ENCODE measurements around the gene NLK.
"Not testable (repeated sequence)": the region's sequence is repeated elsewhere in the genome, so short reads cannot be mapped to it uniquely, and the experiment has no call there.

NLK gene

DNA sequence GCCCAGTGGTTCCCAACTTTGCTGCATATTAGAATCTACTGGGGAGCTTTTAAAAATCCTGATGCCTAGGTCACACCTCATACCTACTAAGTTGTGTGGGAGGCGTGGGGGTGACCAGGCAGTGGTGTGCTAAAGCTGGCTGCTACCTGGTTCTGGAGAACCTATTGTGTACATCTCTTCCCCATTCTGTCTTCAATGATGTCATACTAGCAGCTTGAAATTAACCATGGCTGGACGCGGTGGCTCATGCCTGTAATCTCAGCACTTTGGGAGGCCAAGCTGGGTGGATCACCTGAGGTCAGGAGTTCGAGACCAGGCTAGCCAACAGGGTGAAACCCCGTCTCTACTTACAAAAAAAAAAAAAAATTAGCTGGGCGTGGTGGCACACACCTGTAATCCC is 11.3 kb upstream of the NLK start:
- Histone ChIP-seq H3K36me3 (no peaks in the 10 kb centered on the region), H3K27me3 (no peaks in the 10 kb centered on the region), H3K27ac (no peak overlapping the region), H3K9me3 (no peaks in the 10 kb centered on the region), H3K4me3 (ENCODE audit: low read depth in 1 of 2, low read length in 1 of 2) (no peak overlapping the region), H3K4me1 (ENCODE audit: control insufficient read depth in 1 of 2, insufficient read depth in 1 of 2, low read depth in 1 of 2, low read length in 1 of 2) (no peaks in the 10 kb centered on the region)
- TF ChIP-seq, protein P1, sequence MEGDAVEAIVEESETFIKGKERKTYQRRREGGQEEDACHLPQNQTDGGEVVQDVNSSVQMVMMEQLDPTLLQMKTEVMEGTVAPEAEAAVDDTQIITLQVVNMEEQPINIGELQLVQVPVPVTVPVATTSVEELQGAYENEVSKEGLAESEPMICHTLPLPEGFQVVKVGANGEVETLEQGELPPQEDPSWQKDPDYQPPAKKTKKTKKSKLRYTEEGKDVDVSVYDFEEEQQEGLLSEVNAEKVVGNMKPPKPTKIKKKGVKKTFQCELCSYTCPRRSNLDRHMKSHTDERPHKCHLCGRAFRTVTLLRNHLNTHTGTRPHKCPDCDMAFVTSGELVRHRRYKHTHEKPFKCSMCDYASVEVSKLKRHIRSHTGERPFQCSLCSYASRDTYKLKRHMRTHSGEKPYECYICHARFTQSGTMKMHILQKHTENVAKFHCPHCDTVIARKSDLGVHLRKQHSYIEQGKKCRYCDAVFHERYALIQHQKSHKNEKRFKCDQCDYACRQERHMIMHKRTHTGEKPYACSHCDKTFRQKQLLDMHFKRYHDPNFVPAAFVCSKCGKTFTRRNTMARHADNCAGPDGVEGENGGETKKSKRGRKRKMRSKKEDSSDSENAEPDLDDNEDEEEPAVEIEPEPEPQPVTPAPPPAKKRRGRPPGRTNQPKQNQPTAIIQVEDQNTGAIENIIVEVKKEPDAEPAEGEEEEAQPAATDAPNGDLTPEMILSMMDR (IDR thresholded peaks at IDR 0.05), result no peak

DNA sequence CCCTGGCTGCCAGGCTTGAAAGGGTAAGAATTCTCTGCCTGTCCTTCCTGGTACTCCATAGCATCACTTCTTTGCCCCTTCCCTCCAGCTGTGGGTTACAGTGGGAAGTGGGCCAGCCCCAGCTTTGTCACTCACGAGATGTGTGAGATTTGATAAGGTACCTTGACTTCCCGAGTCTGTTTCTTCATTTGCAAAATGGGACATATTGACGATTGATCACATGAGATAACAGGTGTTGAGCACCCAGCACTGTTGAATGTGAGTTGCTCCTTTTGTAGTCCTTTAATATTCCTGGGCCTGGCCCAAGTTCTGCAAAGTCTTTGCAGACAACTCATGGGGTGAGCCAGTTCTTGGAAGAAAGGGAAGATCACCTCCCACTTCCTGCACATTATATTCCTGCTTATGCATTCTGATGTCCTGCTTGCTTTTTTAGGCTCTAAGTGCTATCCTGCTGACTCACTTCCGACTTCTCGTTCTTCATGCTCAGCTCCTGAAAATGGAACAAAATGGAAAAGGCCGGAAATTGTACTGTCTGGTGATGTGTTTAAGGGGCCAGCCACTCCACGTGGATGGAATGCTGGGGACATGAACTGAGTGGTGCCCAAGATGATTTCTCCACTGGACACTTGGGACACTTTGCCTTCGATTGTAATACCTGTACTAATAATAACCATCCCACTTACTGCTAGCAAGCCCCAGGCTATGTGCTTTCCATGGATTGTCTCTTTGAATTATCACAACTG is 8.3 kb upstream of the NLK start:
- no peaks in the 10 kb centered on the region for H3K36me3 ChIP-seq
- no peaks in the 10 kb centered on the region for H3K9me3 ChIP-seq
- H3K27me3 ChIP-seq, result peaks cover 4% of the 10 kb centered on the region
- TF ChIP-seq, protein P1 (IDR thresholded peaks at IDR 0.05), result no peak
- no peak overlapping the region for H3K27ac ChIP-seq
- no peaks in the 10 kb centered on the region for H3K4me1 ChIP-seq (ENCODE audit: control insufficient read depth in 1 of 2, insufficient read depth in 1 of 2, low read depth in 1 of 2, low read length in 1 of 2)
- H3K4me3 ChIP-seq (ENCODE audit: low read depth in 1 of 2, low read length in 1 of 2), result no peak overlapping the region

DNA sequence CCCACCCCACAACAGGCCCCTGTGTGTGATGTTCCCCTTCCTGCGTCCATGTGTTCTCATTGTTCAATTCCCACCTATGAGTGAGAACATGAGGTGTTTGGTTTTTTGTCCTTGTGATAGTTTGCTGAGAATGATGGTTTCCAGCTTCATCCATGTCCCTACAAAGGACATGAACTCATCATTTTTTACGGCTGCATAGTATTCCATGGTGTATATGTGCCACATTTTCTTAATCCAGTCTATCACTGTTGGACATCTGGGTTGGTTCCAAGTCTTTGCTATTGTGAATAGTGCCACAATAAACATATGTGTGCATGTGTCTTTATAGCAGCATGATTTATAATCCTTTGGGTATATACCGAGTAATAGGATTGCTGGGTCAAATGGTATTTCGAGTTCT is 7.0 kb upstream of the NLK start:
- H3K27ac ChIP-seq, H3K9me3 ChIP-seq: not testable (repeated sequence)

GRCh38 chr17:28035884-28036283 is 6.6 kb upstream of the NLK start:
- H3K27ac ChIP-seq; H3K36me3 ChIP-seq; H3K9me3 ChIP-seq; H3K4me3 ChIP-seq (ENCODE audit: low read depth in 1 of 2, low read length in 1 of 2); H3K4me1 ChIP-seq (ENCODE audit: control insufficient read depth in 1 of 2, insufficient read depth in 1 of 2, low read depth in 1 of 2, low read length in 1 of 2): not testable (repeated sequence)
- H3K27me3 ChIP-seq, result peaks cover 11% of the 10 kb centered on the region

More for the DNA sequence above, 7.0 kb upstream of the NLK start:
- H3K27me3 ChIP-seq, result peaks cover 11% of the 10 kb centered on the region
- not testable (repeated sequence) for H3K4me3 ChIP-seq (ENCODE audit: low read depth in 1 of 2, low read length in 1 of 2); H3K36me3 ChIP-seq; H3K4me1 ChIP-seq (ENCODE audit: control insufficient read depth in 1 of 2, insufficient read depth in 1 of 2, low read depth in 1 of 2, low read length in 1 of 2)

DNA sequence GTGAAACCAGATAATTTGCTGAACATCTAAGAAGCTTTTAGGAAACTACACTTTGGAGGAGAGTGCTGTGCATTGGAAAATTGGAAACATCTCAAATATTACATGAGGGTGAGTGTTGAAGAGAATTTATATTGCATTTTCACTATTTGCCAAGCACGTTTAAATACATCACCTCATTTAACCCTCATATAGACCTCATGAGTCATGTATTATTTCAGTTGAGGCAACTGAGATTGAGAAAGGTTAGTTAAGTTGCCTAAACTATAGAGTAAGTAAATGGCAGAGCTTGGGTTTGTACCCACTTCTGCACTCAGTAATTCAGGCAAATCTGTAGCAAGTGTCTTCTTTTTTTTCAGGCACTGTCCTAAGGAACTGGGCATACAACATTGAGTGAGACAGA is 3.7 kb upstream of the NLK start:
- Histone ChIP-seq H3K27ac (no peak overlapping the region), H3K4me3 (ENCODE audit: low read depth in 1 of 2, low read length in 1 of 2) (no peak overlapping the region), H3K27me3 (peaks cover 11% of the 10 kb centered on the region), H3K36me3 (no peaks in the 10 kb centered on the region), H3K4me1 (ENCODE audit: control insufficient read depth in 1 of 2, insufficient read depth in 1 of 2, low read depth in 1 of 2, low read length in 1 of 2) (peaks cover 21 to 22% of the 10 kb centered on the region in 2 experiments), H3K9me3 (no peaks in the 10 kb centered on the region)
- TF ChIP-seq, protein P1 (IDR thresholded peaks at IDR 0.05), result no peak

GRCh38 chr17:28039251-28039650 is 3.2 kb upstream of the NLK start:
- no peak overlapping the region for H3K27ac ChIP-seq
- H3K4me3 ChIP-seq (ENCODE audit: low read depth in 1 of 2, low read length in 1 of 2), result no peak overlapping the region
- H3K27me3 ChIP-seq, result peaks cover 11% of the 10 kb centered on the region
- no peaks in the 10 kb centered on the region for H3K36me3 ChIP-seq
- no peaks in the 10 kb centered on the region for H3K9me3 ChIP-seq
- peaks cover 24 to 27% of the 10 kb centered on the region in 2 experiments for H3K4me1 ChIP-seq (ENCODE audit: control insufficient read depth in 1 of 2, insufficient read depth in 1 of 2, low read depth in 1 of 2, low read length in 1 of 2)
- TF ChIP-seq, protein P1 (IDR thresholded peaks at IDR 0.05), result no peak
